H1 (cell line): ENCODE results near the gene TEKTIP1. TPM values are rescaled to one million over a fixed set of nuclear protein-coding genes. Genes with fewer than 3 reads are reported as not detected.

Experiments used
- CTCF ChIA-PET: fragments of 300-600 bp; sonication (Branson Sonifier 250); formaldehyde crosslinking; loops from one replicate; lab custom pipeline; 2021; ENCODE audit not compliant: partially characterized antibody; lab: Charles Lee
- POLR2A ChIA-PET: fragments of 300-600 bp; sonication (Branson Sonifier 250); formaldehyde crosslinking; loops from one replicate; lab custom pipeline; 2021; ENCODE audit warnings: inconsistent platforms; ENCODE audit not compliant: partially characterized antibody; lab: Charles Lee
- DNase-seq, 2 experiments: peaks; one replicate each; pipeline versions ENCODE4 v3.0.0 to v3.0.0-alpha.2; 2010 to 2022; ENCODE audit warnings: low spot score in 2 of 2, low read depth in 1 of 2, mixed read lengths in 1 of 2
- FAIRE-seq: peaks from 2 replicates; lab custom pipeline; 2011; peaks lifted over from hg19 to GRCh38; lab: Jason Lieb, UNC
- H2AFZ ChIP-seq: 2 replicates; pipeline ENCODE4 v1.8.1; 2012; ENCODE audit warnings: low read length, inconsistent platforms
- H2AK5ac ChIP-seq: 2 replicates; pipeline ENCODE4 v1.6.1; 2013; ENCODE audit warnings: low read depth, low read length
- H2BK120ac ChIP-seq: replicated peaks from 2 replicates; pipeline ENCODE3; 2013; ENCODE audit warnings: low read depth, low read length, inconsistent platforms
- H2BK12ac ChIP-seq: 2 replicates; pipeline ENCODE4 v1.6.1; 2013; ENCODE audit warnings: low read depth, low read length
- H2BK15ac ChIP-seq: 2 replicates; pipeline ENCODE4 v1.6.1; 2013; ENCODE audit warnings: low read length
- H2BK20ac ChIP-seq: 2 replicates; pipeline ENCODE4 v1.6.1; 2013; ENCODE audit warnings: low read length
- H2BK5ac ChIP-seq: 2 replicates; pipeline ENCODE4 v1.6.1; 2013; ENCODE audit warnings: low read depth, low read length
- H3K14ac ChIP-seq: 2 replicates; pipeline ENCODE4 v1.6.1; 2013; ENCODE audit warnings: inconsistent platforms; ENCODE audit not compliant: insufficient read length
- H3K18ac ChIP-seq: 2 replicates; pipeline ENCODE4 v1.6.1; 2013; ENCODE audit warnings: low read length; ENCODE audit errors: extremely low read depth
- H3K23ac ChIP-seq: 2 replicates; pipeline ENCODE4 v1.6.1; 2013; ENCODE audit warnings: inconsistent platforms; ENCODE audit not compliant: insufficient read length
- H3K23me2 ChIP-seq: 2 replicates; pipeline ENCODE4 v1.6.1; 2013; ENCODE audit warnings: low read depth, low read length
- H3K27ac ChIP-seq: 2 replicates; pipeline ENCODE4 v1.6.1; 2011; ENCODE audit warnings: low read depth, low read length, inconsistent platforms
- H3K27me3 ChIP-seq, 4 experiments: replicated peaks in 1 of 4; 1 replicate in 1 of 4; 2 replicates in 3 of 4; pipeline versions ENCODE4 v1.6.1 to v1.8.1; 2011 to 2013; ENCODE audit warnings: low read length in 3 of 4, mild to moderate bottlenecking in 3 of 4, inconsistent platforms in 2 of 4, mixed read lengths in 2 of 4, moderate library complexity in 1 of 4; ENCODE audit not compliant: control insufficient read depth in 3 of 4, insufficient read depth in 3 of 4; ENCODE audit errors: extremely low read depth in 1 of 4
- H3K36me3 ChIP-seq, 4 experiments: 2 replicates each; pipeline versions ENCODE4 v1.6.1 to v1.8.1; 2011 to 2013; ENCODE audit warnings: mild to moderate bottlenecking in 4 of 4, low read length in 3 of 4, moderate library complexity in 2 of 4, control low read depth in 1 of 4, inconsistent platforms in 1 of 4; ENCODE audit not compliant: insufficient read depth in 4 of 4, control insufficient read depth in 2 of 4
- H3K4ac ChIP-seq: replicated peaks from 2 replicates; pipeline ENCODE3; 2013; ENCODE audit warnings: low read length, low read depth, mixed read lengths, inconsistent platforms; ENCODE audit not compliant: insufficient read length
- H3K4me1 ChIP-seq, 4 experiments: replicated peaks in 1 of 4; 1 replicate in 1 of 4; 2 replicates in 3 of 4; pipeline versions ENCODE4 v1.6.1 to v1.8.1; 2011 to 2013; ENCODE audit warnings: low read length in 3 of 4, inconsistent platforms in 2 of 4, mixed read lengths in 1 of 4; ENCODE audit not compliant: insufficient read depth in 4 of 4, control insufficient read depth in 3 of 4
- H3K4me2 ChIP-seq, 2 experiments: 2 replicates each; pipeline versions ENCODE4 v1.6.1 to v1.8.1; 2011 to 2013; ENCODE audit warnings: low read depth in 2 of 2, low read length in 2 of 2, control low read depth in 1 of 2, inconsistent platforms in 1 of 2, mild to moderate bottlenecking in 1 of 2; ENCODE audit not compliant: insufficient read depth in 1 of 2
- H3K4me3 ChIP-seq, 4 experiments: fragments of 200-600, 300-600 bp in 1 of 4; sonication (generic), shearing (Covaris generic), sonication (Bioruptor Twin) in 1 of 4; 2 replicates each; pipeline versions ENCODE4 v1.5.1 to v1.8.1; 2011 to 2016; ENCODE audit warnings: low read length in 4 of 4, low read depth in 3 of 4, control low read depth in 2 of 4, inconsistent platforms in 2 of 4, mild to moderate bottlenecking in 2 of 4, mixed read lengths in 1 of 4, moderate library complexity in 1 of 4; ENCODE audit not compliant: insufficient read depth in 2 of 4; ENCODE audit errors: extremely low read depth in 1 of 4
- H3K56ac ChIP-seq: replicated peaks from 2 replicates; pipeline ENCODE3; 2013; ENCODE audit warnings: low read depth, mild to moderate bottlenecking, mixed read lengths, low read length, inconsistent platforms; ENCODE audit not compliant: insufficient read length
- H3K79me1 ChIP-seq: 2 replicates; pipeline ENCODE4 v1.6.1; 2013; ENCODE audit warnings: low read depth, low read length, control low read depth
- H3K79me2 ChIP-seq, 2 experiments: 2 replicates each; pipeline versions ENCODE4 v1.6.1 to v1.8.1; 2012 to 2013; ENCODE audit warnings: low read length in 2 of 2, mild to moderate bottlenecking in 2 of 2, inconsistent platforms in 1 of 2; ENCODE audit not compliant: insufficient read depth in 2 of 2, control insufficient read depth in 1 of 2
- H3K9ac ChIP-seq, 4 experiments: replicated peaks in 1 of 4; 1 replicate in 1 of 4; 2 replicates in 3 of 4; pipeline versions ENCODE4 v1.6.1 to v1.8.1; 2011 to 2013; ENCODE audit warnings: low read depth in 3 of 4, low read length in 3 of 4, control low read depth in 2 of 4, mild to moderate bottlenecking in 2 of 4, moderate library complexity in 2 of 4, inconsistent platforms in 1 of 4; ENCODE audit errors: extremely low read depth in 1 of 4
- H3K9me3 ChIP-seq, 2 experiments: 2 replicates each; pipeline versions ENCODE4 v1.6.1 to v1.8.1; 2012 to 2013; ENCODE audit warnings: mild to moderate bottlenecking in 2 of 2, moderate library complexity in 2 of 2, control low read depth in 1 of 2, inconsistent platforms in 1 of 2, low read depth in 1 of 2, low read length in 1 of 2, mixed read lengths in 1 of 2; ENCODE audit not compliant: insufficient read depth in 2 of 2
- H4K20me1 ChIP-seq, 2 experiments: replicated peaks in 1 of 2; 2 replicates each; pipeline versions ENCODE3 to v1.8.1; 2011 to 2013; ENCODE audit warnings: inconsistent platforms in 2 of 2, low read length in 2 of 2, mild to moderate bottlenecking in 1 of 2; ENCODE audit not compliant: insufficient read depth in 2 of 2, control insufficient read depth in 1 of 2
- H4K5ac ChIP-seq: 2 replicates; pipeline ENCODE4 v1.6.1; 2013; ENCODE audit warnings: low read length, low read depth, mixed read lengths, inconsistent platforms; ENCODE audit not compliant: insufficient read length
- H4K8ac ChIP-seq: 2 replicates; pipeline ENCODE4 v1.8.0; 2013; ENCODE audit warnings: mild to moderate bottlenecking, moderate library complexity, low read length, inconsistent platforms; ENCODE audit not compliant: insufficient read depth; ENCODE audit errors: extremely low read depth
- H4K91ac ChIP-seq: replicated peaks from 2 replicates; pipeline ENCODE3; 2013; ENCODE audit warnings: low read length, mixed read lengths, inconsistent platforms; ENCODE audit not compliant: insufficient read length
- SUZ12 ChIP-seq: fragments of 200-600 bp; sonication (generic); IDR thresholded peaks from 2 replicates; pipeline ENCODE4 v1.6.1; 2012; ENCODE audit warnings: mild to moderate bottlenecking, inconsistent platforms, low read length, moderate library complexity, mixed read lengths
- WGBS, 2 experiments: shearing (Covaris generic) in 1 of 2; methylation state at CpG; one replicate each; pipeline versions ENCODE4 v1.1.6 to v1.1.7; 2013 to 2015; ENCODE audit warnings: low lambda C conversion rate in 2 of 2, mixed read lengths in 2 of 2, inconsistent platforms in 1 of 2, low coverage in 1 of 2, missing lambda C conversion rate in 1 of 2; ENCODE audit not compliant: insufficient replicate concordance in 2 of 2, insufficient coverage in 1 of 2, insufficient read length in 1 of 2; ENCODE audit errors: extremely low coverage in 1 of 2, missing lambda C conversion rate in 1 of 2; 5-methylcytosine and 5-hydroxymethylcytosine counted together
- polyA plus RNA-seq, 7 experiments: library from polyadenylated mRNA; depleted of rRNA in 3 of 7; stranded (reverse) in 5 of 7; unstranded in 2 of 7; fragments of >200 nt in 5 of 7; fragments of 200-250 nt in 2 of 7; gene quantifications; 1 replicate in 5 of 7; 2 replicates in 1 of 7; 4 replicates in 1 of 7; pipeline versions ENCODE4 v1.2.1 to v1.2.3, GENCODE V29; 2011 to 2013; ENCODE audit warnings: missing spikeins in 2 of 7, mixed read lengths in 2 of 7
- total RNA-seq: library from RNA; stranded (reverse); fragmentation: NEBNext Ultra II Directional; extraction: Animal tissue kit (Norgen Biotek cat#: 25700); gene quantifications from 2 replicates; pipeline ENCODE4 v1.2.1, GENCODE V29; 2021

Gene TEKTIP1
- total and polyA plus RNA-seq, 2 of the 8 experiments (the other 6 are each of a cell fraction or from before 2014, with no cell fraction given): 1.1 TPM; not detected in 1

DNA sequence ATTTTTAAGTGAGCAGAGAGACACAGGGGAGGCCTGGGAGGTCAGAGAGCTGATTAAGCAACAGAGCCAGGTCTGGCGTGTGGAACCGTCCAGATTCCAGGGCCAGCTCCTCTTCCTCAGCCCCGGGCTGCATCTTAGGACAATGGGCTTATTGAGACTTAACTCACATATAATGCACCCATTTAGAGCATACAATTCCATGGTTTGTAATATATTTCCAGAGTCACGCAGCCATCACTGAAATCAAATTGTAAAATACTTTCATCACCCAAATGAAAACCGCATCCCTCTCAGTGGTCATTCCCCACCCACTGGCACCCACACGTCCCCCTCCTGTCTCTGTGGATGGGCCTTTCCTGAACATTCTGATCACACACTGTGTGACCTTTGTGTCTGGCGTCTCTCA lies 31.6 kb downstream of the TEKTIP1 start:
- no peak overlapping the region for H2AK5ac ChIP-seq
- no peak overlapping the region for H3K27ac ChIP-seq
- no peak overlapping the region for H3K18ac ChIP-seq
- H3K14ac ChIP-seq: no peak overlapping the region
- no peak overlapping the region for H3K4ac ChIP-seq
- no peak overlapping the region for H2BK120ac ChIP-seq
- no peak overlapping the region for H3K56ac ChIP-seq
- H3K23me2 ChIP-seq: peaks cover 9% of the 10 kb centered on the region; the same call in 1 of the 2 replicates
- H3K4me1 ChIP-seq: peaks cover 3 to 4% (median 4%) of the 10 kb centered on the region in 4 experiments; a peak in 6 of 7 replicates
- H2BK20ac ChIP-seq: no peak overlapping the region
- CTCF ChIA-PET: interaction anchor here (0.6 to 1.5 kb wide), 3 partner anchors 16 to 32 kb away, joined by 3 to 4 read pairs (median 3); partner anchors contain the start of gene TEKTIP1
- peaks cover 3 to 6% of the 10 kb centered on the region in 2 experiments for H4K20me1 ChIP-seq
- WGBS, 2 experiments: 91% methylated on average over 7 of the region's 7 CpGs; no CpG with 5 or more reads in 1 of the 2 experiments
- H4K91ac ChIP-seq: no peak overlapping the region
- H3K9me3 ChIP-seq: no peaks in the 10 kb centered on the region
- no peak overlapping the region for H2AFZ ChIP-seq
- FAIRE-seq: no peak
- no peak overlapping the region for H3K23ac ChIP-seq
- no peak overlapping the region for H2BK5ac ChIP-seq
- H3K4me3 ChIP-seq: no peak overlapping the region
- DNase-seq: no peak
- TF ChIP-seq SUZ12: no peak
- TF ChIP-seq, all 59 proteins: peak for 0
- Histone ChIP-seq H3K36me3 (no peaks in the 10 kb centered on the region), H4K5ac (no peak overlapping the region), H3K79me1 (no peaks in the 10 kb centered on the region), H2BK15ac (no peak overlapping the region), H3K79me2 (no peaks in the 10 kb centered on the region), H2BK12ac (no peak overlapping the region), H3K4me2 (no peak overlapping the region), H3K9ac (no peak overlapping the region), H3K27me3 (no peaks in the 10 kb centered on the region), H4K8ac (no peak overlapping the region)
- POLR2A ChIA-PET: no interaction called here
